GM12873 (cell line): Measurements from ENCODE around the gene UCHL3.

ENCODE experiments used
- CTCF ChIP-seq: IDR thresholded peaks from 2 replicates; pipeline ENCODE4 v1.5.1; 2012; ENCODE audit warnings: low read depth, mild to moderate bottlenecking, moderate library complexity, low read length, control low read depth; ENCODE audit not compliant: insufficient read depth; ENCODE audit errors: missing control alignments

UCHL3 gene

GRCh38 chr13:75641026-75641425 lies 91.4 kb downstream of the UCHL3 start:
- TF ChIP-seq CTCF = no peak

- TF ChIP-seq CTCF = no peak
These were observed 93.6 kb downstream of the UCHL3 start for GRCh38 chr13:75643182-75643581.

- no peak for TF ChIP-seq CTCF
These were observed 94.1 kb downstream of the UCHL3 start for GRCh38 chr13:75643693-75644092.

- TF ChIP-seq CTCF = no peak
These were observed 95.5 kb downstream of the UCHL3 start for GRCh38 chr13:75645141-75645540.

GRCh38 chr13:75647126-75647784 lies 97.7 kb downstream of the UCHL3 start:
- no peak for TF ChIP-seq CTCF

- no peak for TF ChIP-seq CTCF
These were observed 98.9 kb downstream of the UCHL3 start for GRCh38 chr13:75648446-75648845.

GRCh38 chr13:75651013-75651412 lies 101.4 kb downstream of the UCHL3 start:
- no peak for TF ChIP-seq CTCF
